ENCODE measurements around the gene KIF20B.

Gene KIF20B

DNA sequence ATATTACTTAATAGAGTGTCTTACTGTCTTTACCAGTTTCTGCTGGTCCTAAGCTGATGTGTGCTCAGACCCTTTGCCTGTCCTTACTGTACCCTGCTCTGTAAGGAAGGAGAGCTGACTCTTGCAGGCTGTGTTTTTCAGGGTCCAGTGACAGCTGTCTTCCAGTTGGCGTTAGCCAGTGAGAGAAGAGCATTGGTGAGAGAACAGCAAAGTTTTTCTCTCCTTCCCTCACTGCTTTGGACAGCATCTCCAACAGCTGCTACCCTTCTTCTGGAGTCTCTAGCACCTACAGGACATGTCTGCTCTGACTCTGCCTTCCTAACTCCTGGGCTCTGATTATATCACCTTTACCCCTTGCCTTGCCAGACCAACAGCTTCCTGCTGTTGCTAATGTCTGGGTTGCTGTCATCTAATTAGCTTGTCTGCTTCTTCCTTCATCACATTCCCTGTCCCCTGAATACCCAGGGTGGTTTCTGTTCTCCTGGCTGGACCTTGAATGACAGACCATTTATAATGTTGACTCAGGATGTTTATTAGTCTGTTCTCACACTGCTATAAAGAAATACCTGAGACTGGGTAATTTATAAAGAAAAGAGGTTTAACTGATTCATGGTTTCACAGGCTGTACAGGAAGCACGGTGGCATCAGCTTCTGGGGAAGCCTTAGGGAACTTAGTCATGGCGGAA, 32.9 kb upstream of the KIF20B start:
- DNase-seq (ENCODE audit: low read depth in 1 of 2, low spot score in 1 of 2), result no peak
- TF ChIP-seq JUND (IDR thresholded peaks at IDR 0.05; ENCODE audit: low read depth), result no peak
- in situ Hi-C loops (cut with HindIII; ENCODE audit: low pct_unique_long_range_greater_than_20kb, low sequenced_read_pairs), result no loop called here

DNA sequence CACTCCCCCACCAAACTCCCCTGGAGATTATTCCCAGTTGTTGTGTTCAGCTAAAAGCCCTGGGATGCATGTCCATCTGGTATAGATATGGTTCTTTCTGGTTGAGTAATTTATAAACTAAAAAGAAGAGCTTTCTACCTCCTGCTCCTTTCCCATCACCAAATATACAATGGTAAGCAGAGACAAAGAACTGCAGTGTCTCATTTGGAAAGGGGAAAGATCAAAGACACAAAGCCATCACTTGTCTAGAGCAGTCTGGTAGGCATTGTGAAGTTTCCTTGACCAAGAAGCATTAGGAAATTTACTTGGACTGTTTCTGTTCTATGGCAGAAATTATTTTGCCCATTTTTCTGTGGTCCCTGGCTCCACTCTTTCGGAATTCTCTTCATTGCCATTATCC, 31.4 kb upstream of the KIF20B start:
- DNase-seq (ENCODE audit: low read depth in 1 of 2, low spot score in 1 of 2), result no peak
- in situ Hi-C loops (cut with HindIII; ENCODE audit: low pct_unique_long_range_greater_than_20kb, low sequenced_read_pairs), result no loop called here
- no peak for TF ChIP-seq JUND (IDR thresholded peaks at IDR 0.05; ENCODE audit: low read depth)

DNA sequence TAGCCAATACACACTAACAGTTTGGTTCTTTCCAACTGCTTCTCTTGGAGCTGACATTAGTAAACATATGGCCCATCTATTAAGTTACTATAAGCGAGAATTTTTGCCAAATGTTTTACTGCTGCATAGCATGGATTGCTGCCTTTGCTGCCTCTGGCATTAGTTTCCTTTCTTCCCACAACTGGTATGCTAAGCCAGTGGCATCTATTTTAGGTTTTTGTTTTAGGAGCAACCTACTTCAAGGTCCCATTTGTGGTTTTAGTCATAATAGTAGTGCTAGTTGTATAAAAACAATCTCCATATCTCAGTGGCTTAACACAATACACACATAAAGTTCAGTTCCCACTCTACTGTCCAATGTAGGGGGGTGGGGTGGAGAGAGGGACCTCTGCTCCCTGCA, 30.5 kb upstream of the KIF20B start:
- DNase-seq (ENCODE audit: low read depth in 1 of 2, low spot score in 1 of 2), result no peak
- no peak for TF ChIP-seq JUND (IDR thresholded peaks at IDR 0.05; ENCODE audit: low read depth)
- in situ Hi-C loops (cut with HindIII; ENCODE audit: low pct_unique_long_range_greater_than_20kb, low sequenced_read_pairs), result no loop called here

DNA sequence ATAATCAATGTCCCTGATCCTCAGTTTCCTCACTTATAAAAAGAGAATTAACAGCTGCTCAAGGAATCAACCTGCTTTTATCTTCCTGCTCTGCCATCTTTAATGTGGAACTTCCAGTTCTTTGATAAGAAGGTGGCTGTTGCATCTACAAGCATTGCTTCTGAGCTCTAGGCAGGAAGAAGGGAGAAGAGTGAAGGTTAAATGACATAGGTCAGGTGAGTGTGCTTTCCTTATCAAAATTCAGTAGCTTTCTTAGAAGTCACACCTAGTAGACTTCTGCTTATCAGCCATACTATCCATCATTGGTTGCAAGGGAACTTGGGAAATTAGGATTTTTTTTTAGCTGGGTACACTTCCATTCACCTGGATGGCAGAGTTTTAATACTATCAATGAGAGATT, 24.0 kb upstream of the KIF20B start:
- no peak for TF ChIP-seq JUND (IDR thresholded peaks at IDR 0.05; ENCODE audit: low read depth)

DNA sequence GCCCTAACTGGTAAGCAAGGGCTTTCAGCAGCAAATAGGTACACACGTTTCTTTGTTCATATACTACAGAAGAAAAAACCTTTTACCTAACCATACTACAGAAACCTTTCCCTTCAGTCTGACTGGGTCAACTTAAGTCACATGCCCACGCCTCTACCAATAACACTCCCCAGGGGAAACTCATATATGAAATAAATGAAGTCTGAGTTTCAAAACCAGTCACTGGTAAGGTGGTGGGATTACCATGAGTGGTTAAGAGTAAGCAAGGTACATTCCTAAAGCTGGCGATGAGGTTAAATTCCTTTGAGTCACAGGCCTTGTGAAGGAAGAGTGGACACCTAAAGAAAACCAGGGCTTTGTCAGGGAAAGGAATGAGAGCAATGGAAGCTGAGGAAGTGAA, 21.4 kb upstream of the KIF20B start:
- in situ Hi-C loops (cut with HindIII; ENCODE audit: low pct_unique_long_range_greater_than_20kb, low sequenced_read_pairs), result no loop called here
- no peak for TF ChIP-seq JUND (IDR thresholded peaks at IDR 0.05; ENCODE audit: low read depth)

More for the DNA sequence above, 24.0 kb upstream of the KIF20B start:
- in situ Hi-C loops (cut with HindIII; ENCODE audit: low pct_unique_long_range_greater_than_20kb, low sequenced_read_pairs), result no loop called here
- no peak for DNase-seq (ENCODE audit: low read depth in 1 of 2, low spot score in 1 of 2)

DNA sequence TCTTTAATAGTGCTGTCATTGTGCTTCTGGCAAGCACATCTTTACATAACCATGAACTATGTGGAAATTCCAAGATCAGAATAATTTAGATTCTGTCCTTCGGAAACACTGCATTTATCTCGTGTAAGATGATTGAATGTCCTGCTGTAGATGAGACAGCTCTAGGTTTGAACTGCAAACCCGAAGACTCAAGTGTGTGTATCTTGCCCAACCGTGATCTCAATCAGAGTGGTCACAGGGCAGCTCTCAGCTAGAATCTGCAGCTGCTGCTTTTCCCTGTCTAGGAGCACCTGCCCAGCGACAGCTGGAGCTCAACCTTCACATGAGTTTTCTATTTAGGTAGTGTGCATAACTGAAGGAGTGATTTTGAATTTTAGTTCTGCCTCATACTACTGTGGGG, 17.5 kb upstream of the KIF20B start:
- DNase-seq (ENCODE audit: low read depth in 1 of 2, low spot score in 1 of 2), result no peak
- no peak for TF ChIP-seq JUND (IDR thresholded peaks at IDR 0.05; ENCODE audit: low read depth)
- in situ Hi-C loops (cut with HindIII; ENCODE audit: low pct_unique_long_range_greater_than_20kb, low sequenced_read_pairs), result no loop called here

More for the DNA sequence above, 21.4 kb upstream of the KIF20B start:
- DNase-seq (ENCODE audit: low read depth in 1 of 2, low spot score in 1 of 2), result no peak

DNA sequence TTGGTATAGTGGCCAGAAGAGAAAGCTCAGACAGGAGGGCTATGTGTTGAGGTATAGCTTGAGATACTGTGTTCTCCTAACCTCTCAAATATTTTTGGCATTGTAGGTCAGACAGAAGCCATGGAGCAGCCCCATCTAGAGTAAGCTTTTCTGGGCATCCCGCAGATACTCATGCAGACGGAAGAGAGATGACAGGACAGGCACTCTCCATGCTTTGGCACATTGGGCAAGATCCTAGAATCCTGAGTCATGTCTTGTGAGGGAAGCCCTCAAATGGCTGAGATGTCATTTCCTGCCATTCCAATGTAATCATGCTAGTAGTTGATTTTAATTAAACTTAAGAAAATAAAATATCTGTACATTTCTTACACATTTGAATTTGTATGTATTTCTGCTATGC, 16.8 kb upstream of the KIF20B start:
- in situ Hi-C loops (cut with HindIII; ENCODE audit: low pct_unique_long_range_greater_than_20kb, low sequenced_read_pairs), result no loop called here
- TF ChIP-seq JUND (IDR thresholded peaks at IDR 0.05; ENCODE audit: low read depth), result no peak
- DNase-seq (ENCODE audit: low read depth in 1 of 2, low spot score in 1 of 2), result no peak

DNA sequence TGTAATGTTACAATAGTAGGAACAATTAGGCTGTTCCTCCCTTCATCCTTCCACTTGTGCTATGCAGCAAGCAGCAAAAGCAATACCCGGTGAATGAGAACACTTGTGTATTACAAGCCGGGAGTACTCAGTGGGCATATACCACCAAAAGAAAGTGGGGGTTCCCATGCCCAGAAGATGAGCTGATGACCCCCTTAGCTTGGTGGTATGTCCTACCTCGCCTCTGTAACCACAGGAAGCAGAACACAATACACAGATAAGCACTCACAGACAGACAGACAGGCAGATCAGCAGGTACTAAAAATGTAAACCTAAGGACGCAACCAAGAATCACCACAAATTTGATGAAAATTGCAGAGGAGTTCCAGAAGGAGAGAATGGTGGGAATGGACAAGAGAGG, 15.5 kb upstream of the KIF20B start:
- TF ChIP-seq JUND (IDR thresholded peaks at IDR 0.05; ENCODE audit: low read depth), result no peak
- in situ Hi-C loops (cut with HindIII; ENCODE audit: low pct_unique_long_range_greater_than_20kb, low sequenced_read_pairs), result no loop called here
- no peak for DNase-seq (ENCODE audit: low read depth in 1 of 2, low spot score in 1 of 2)

DNA sequence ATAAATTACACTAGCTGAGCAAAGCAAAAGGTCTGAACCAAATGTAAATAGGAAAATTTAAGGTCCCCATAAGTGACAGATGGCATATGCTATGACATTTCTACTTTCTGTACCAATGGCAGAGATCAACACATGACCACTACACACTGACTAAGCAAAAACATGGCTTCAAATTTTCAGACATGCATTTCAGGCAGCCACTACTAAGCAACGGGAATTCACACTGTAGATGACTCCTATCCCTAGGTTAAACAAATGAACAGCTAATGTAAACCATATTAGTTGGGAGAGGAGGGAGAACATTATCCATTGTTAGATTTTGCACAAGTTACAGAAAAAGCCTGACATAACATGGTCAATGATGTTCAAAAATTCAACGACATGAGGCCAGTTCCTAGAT, 11.4 kb upstream of the KIF20B start:
- DNase-seq (ENCODE audit: low read depth in 1 of 2, low spot score in 1 of 2), result no peak
- in situ Hi-C loops (cut with HindIII; ENCODE audit: low pct_unique_long_range_greater_than_20kb, low sequenced_read_pairs), result no loop called here
- TF ChIP-seq JUND (IDR thresholded peaks at IDR 0.05; ENCODE audit: low read depth), result no peak

DNA sequence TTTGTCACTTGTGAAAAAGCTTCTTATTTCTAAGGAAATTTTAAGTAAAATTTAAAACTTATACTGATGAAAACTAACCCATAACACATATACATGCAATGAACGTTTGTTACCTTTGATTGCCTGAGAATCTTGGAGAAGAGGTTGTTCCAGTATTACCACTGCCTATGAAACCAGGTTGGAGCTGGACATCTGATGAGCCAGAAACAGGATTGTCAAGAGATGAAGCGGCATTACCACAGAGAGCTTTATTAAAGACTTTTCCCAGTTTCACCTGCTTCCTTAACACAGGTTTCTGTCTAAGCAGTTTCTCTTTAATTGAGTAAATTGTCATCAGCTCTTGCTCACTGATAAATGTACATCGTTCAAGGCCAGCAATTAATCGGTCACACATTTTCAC, 9.0 kb upstream of the KIF20B start:
- TF ChIP-seq JUND (IDR thresholded peaks at IDR 0.05; ENCODE audit: low read depth), result no peak
- peak in 1 of 2 experiments; percentile 9 for DNase-seq (ENCODE audit: low read depth in 1 of 2, low spot score in 1 of 2)
- in situ Hi-C loops (cut with HindIII; ENCODE audit: low pct_unique_long_range_greater_than_20kb, low sequenced_read_pairs), result no loop called here

DNA sequence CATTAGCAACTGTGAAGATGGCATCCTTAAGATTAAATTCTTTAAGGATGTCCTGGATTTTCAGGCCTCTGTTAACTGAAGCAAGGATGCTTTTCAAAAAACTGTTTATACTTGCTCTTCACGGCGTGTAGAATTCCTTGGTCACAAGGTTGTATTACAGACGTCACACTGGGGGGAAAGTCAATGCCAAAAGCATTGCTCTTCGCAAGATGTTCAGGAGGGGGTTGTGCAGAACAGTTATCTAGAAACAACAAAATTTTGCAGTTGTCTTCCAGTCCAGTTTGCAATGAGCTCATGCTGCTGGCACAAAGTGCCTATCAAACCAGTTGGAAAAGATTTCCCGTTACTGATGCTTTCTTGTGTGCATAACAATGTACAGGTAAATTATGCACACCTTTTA, 8.2 kb upstream of the KIF20B start:
- in situ Hi-C loops (cut with HindIII; ENCODE audit: low pct_unique_long_range_greater_than_20kb, low sequenced_read_pairs), result no loop called here
- DNase-seq (ENCODE audit: low read depth in 1 of 2, low spot score in 1 of 2), result no peak
- TF ChIP-seq JUND (IDR thresholded peaks at IDR 0.05; ENCODE audit: low read depth), result no peak

DNA sequence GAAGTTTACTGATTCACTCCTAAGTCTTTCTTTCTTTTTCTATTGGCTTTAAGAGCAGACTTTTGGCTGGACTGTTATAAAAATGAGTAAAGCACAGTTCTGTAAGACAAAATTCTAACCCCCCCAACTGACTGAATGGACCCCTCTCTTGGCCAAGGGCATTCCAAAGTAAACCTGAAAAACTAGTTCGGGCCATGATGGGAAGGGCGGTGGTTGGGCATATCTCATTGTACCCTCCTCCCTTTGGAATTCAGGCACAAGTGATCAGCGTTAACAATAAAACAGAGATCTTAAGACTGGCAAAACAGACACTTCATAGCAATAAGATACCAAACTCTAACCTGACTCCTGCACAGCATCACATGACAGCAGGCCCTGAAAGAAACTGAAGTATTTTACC, 6.1 kb upstream of the KIF20B start:
- in situ Hi-C loops (cut with HindIII; ENCODE audit: low pct_unique_long_range_greater_than_20kb, low sequenced_read_pairs), result no loop called here
- TF ChIP-seq JUND (IDR thresholded peaks at IDR 0.05; ENCODE audit: low read depth), result no peak
- DNase-seq (ENCODE audit: low read depth in 1 of 2, low spot score in 1 of 2), result no peak

DNA sequence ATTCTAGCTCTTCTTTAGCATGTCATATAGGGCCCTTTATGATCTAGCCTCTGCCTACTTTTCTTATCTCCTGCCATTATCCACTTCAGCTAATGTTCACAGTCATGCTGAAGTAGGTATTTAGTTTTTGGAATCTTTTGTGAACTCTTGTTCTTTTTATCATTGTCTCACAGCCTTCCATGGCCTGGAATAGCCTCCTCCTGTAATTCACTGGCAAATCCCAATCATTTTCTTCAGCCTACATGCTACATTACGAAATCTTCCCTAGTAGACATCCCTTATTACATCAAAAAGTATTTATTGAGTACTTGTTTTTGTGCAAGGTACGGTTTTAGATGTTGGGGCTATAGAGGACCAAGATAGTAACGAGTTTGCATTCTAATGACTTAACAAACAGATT, 3.4 kb upstream of the KIF20B start:
- TF ChIP-seq JUND (IDR thresholded peaks at IDR 0.05; ENCODE audit: low read depth), result no peak
- in situ Hi-C loops (cut with HindIII; ENCODE audit: low pct_unique_long_range_greater_than_20kb, low sequenced_read_pairs), result no loop called here
- no peak for DNase-seq (ENCODE audit: low read depth in 1 of 2, low spot score in 1 of 2)

DNA sequence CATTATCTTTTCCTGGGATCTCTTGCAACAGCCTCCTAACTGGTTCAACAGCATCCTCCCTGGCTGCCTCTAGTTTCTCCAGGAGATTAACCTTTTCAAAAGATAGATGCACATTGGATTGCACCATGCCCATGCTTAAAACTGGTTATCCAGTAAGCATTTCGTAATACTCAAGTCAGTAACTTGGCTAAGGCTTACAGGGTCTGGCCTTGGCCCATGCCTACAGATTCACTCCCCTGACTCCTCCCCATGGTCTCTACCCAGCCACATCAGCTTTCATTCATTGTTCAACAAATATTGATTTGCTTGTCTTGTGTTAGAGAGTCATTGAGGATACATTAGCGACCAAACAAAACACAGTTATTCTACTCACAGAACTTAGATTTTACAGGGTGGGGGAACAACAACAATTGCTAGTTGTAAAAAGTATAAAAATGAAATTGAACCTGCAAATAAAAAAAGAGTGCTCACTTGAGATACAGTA, 1.8 kb upstream of the KIF20B start:
- in situ Hi-C loops (cut with HindIII; ENCODE audit: low pct_unique_long_range_greater_than_20kb, low sequenced_read_pairs), result no loop called here
- TF ChIP-seq JUND (IDR thresholded peaks at IDR 0.05; ENCODE audit: low read depth), result no peak
- DNase-seq (ENCODE audit: low read depth in 1 of 2, low spot score in 1 of 2), result peak in 1 of 2 experiments; percentile 28
